GM18858 (cell line): Measurements from ENCODE around the gene MRS2.
"Not testable (repeated sequence)": the region's sequence is repeated elsewhere in the genome, so short reads cannot be mapped to it uniquely, and the experiment has no call there.

Experiments
- ATAC-seq: cut with Tn5 transposase; IDR thresholded peaks from one replicate; pipeline ENCODE4 v1.9.1; 2021; ENCODE audit not compliant: unreplicated experiment

The MRS2 gene, protein sequence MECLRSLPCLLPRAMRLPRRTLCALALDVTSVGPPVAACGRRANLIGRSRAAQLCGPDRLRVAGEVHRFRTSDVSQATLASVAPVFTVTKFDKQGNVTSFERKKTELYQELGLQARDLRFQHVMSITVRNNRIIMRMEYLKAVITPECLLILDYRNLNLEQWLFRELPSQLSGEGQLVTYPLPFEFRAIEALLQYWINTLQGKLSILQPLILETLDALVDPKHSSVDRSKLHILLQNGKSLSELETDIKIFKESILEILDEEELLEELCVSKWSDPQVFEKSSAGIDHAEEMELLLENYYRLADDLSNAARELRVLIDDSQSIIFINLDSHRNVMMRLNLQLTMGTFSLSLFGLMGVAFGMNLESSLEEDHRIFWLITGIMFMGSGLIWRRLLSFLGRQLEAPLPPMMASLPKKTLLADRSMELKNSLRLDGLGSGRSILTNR

DNA sequence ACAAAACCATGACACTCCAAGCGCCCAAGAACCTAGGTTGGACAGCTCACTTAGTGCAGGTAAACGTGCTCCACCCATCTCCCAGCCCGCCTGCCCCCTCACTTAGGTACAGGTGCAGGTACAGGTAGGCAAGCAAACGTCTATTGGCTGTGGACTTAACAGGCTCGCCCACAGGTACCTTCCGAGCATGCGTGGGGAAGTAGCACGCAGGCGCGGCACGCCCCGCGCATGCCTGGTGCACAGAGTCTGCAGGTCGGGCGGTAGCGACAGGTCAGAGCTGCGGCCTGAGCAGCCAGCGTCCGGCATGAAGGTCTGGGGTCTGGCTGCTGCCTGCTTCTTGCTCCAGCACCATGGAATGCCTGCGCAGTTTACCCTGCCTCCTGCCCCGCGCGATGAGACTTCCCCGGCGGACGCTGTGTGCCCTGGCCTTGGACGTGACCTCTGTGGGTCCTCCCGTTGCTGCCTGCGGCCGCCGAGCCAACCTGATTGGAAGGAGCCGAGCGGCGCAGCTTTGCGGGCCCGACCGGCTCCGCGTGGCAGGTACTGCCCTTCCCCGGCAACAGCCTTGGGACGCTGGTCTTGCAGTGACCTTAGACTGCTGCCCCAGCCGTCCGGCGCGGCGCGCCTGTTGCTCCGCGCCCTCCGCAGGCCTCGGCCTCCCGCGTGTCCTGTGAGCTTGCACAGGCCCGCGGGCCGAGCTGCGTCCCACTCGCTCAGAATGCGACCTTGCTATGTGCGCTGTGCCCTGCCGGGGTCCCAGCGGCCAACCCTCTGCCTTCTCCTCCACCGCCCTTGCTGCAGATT, at the start of gene MRS2:
TSS of gene MRS2 (plus strand) at position 240 of the 804 bp plus-strand sequence. CDS start at position 351, 111 bp downstream.
- peak; percentile 88 for ATAC-seq

DNA sequence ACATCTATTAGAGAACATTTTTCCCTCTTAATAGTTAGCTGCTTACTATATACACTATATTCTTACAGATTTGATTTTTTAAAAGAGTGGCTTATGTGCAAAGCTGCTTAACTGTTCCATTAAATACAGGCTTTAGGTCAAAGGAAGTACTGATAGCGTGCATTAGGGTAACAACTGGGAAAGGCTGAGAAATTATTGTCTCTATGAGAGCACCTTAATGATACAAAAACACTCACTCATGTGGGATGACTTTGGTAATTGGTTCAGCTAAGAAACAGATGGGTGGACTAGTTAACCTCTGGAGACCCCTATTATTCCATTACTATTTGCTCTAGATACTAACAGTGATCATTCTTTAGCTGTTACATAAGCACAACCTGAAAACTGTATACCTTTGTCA, 48.9 kb upstream of the MRS2 start:
- ATAC-seq, result no peak

DNA sequence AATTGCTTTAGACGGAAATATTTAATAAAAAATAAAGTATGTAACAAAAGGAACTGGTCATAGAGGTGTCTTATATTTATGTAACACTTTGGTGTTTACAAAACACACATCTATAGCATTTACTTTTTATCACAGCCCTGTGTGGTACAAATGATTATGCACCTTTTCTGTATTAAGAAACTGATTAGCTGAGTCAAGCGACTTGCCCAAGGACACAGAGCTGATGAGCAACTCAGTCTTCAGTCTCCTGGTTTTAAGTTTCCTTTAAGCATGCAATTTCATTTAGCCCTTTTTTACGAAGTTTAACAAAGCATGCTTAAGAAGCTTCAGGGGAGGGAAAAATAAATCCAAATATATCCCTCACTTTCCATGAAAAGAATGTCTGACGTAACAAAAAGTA, 47.3 kb upstream of the MRS2 start:
- ATAC-seq, result no peak

DNA sequence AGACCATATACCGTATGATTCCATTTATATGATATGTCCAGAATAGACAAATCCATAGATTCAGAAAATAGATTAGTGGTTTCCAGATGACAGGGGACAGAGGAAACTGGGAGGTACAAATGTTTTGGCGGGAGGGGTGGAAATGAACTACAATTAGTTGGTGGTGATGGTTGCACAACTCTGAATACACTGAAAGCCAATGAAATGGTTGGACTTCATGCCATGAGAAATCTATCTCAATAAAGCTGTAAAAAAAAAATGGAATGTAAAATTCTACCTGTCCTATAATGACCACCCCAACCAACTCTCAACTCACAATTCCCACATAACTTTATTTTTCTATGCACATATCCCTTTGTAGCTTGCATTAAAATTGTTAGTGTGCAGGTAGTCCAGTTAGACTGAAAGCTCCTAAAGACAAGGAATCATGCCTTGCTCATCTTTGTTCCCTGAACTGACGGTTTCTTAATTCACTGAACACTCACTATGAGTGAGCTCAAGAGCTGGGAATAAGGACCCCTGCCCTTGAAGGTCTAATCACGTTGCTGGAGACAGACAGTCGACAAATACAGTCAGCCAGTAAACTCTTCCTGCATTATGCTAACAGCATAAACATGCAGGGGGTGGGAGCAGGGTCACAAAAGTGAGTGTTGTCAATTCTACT, 46.3 kb upstream of the MRS2 start:
- ATAC-seq, result no peak

DNA sequence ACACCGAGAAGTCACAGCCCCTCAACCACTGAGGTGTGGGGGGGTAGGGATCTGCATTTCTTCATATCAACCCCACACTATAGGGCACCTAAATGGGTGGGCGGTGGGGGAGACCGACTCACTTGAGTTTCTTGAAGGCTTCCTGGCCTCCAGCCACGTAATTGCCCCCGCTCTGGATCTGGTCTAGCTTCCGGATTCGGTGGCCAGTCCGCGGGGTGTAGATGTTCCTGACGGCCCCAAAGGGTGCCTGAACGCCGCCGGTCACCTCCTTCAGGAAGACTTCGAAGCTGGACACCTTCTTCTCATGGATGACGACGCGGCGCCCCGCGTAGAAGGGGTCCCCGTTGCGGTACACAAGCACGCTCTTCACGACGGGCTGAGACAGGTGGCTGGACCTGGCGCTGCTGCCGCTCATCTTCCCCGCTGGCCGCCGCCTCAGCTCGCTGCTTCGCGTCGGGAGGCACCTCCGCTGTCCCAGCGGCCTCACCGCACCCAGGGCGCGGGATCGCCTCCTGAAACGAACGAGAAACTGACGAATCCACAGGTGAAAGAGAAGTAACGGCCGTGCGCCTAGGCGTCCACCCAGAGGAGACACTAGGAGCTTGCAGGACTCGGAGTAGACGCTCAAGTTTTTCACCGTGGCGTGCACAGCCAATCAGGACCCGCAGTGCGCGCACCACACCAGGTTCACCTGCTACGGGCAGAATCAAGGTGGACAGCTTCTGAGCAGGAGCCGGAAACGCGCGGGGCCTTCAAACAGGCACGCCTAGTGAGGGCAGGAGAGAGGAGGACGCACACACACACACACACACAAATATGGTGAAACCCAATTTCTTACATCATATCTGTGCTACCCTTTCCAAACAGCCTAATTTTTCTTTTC, 45.2 kb upstream of the MRS2 start, which contains the start of gene DCDC2:
TSS of gene DCDC2 (minus strand) at position 724 of the 883 bp plus-strand sequence. CDS start at position 415, 309 bp downstream.
- ATAC-seq, result no peak

DNA sequence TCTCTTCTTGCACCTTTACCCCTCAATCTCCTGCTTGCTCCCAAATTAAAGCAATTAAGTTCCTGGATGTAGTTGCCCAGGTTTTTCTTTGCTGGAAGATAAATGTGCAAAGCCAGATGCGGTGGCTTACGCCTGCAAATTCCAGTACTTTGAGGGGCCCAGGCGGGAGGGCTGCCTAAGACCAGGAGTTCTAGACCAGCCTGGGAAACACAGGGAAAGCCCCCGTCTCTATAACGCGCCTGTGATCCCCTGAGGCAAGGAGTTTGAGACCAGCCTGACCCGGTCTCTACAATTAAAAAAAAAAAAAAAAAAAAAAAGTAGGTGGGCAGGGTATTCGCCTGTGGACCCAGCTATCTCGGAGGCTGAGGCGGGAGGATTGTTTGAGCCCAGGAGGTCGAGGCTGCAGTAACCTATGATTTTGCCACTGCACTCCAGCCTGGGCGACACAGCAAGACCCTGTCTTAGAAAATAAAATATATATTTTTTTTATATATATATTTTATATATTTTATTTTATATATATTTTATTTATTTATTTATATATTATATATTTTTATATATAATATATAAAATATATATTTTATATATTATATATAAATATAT, 44.4 kb upstream of the MRS2 start:
- ATAC-seq, result no peak

DNA sequence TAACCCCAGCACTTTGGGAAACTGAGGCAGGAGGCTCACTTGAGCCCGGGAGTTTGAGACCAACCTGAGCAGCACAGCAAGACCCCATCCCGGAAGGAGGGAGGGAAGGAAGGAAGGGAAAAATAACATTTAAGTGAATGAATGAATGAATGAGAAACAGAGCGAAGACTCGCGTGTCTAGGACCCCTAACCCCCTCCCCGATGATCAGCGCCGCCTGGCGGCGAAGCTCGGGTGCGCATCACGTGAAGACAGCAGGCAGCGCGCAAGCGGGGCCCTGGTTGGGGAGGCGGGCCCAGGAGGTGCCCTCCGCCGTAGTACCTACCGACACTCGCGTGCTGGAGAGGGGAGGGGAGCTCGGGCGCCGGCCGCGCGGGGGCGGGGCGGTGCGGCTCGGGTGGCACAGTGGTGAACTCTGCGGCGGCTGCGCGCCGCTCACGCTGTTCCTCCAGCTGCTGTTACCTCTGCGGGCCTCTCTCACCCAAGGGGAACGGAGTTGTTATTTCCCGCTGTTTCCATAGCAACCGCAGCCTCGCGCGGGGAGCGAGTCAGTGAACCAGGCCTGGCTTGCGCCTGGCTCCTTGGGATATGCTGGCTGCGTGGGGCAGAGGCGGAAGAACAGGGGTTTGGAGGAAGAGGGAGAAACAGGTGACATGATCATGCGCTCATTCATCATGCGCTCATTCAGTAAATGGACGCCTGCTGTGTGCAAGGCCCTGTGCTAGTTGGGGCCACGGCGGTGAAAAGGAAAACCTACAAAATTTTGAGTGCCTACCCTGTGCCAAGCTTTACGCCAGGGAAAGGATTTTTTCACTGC, 42.9 kb upstream of the MRS2 start:
- peak; percentile 75 for ATAC-seq

DNA sequence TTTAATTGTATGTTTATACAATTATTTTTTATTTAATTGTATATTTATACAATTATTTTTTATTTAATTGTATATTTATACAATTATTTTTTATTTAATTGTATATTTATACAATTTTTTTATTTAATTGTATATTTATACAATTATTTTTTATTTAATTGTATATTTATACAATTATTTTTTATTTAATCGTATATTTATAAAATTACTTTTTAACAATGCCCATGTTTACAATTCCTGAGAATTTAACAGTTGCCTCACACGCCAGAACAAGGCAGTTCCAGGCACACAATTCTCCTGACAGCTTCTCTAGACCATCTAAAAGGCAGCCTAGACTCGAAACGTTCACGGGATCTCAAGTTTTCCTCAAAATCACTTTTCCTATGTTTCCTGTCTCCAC, 40.4 kb upstream of the MRS2 start:
- ATAC-seq, result not testable (repeated sequence)

DNA sequence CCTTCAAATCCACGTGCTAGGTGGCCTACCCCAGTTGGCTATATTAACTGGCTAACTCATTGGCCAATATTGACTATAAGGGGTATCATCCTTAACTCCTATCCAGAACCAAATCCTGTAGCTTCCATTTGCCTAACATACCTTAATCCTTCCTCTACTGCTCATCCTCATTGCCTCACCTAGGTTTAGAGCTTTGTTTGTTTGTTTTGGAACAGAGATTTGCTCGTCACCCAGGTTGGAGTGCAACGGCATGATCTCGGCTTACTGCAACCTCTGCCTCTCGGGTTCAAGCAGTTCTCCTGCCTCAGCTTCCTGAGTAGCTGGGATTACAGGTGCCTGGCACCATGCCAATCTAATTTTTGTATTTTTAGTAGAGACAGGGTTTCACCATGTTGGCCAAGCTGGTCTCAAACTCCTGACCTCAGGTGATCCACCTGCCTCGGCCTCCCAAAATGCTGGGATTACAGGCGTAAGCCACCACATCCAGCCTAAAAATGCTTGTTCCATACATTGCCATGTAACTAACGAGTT, 37.6 kb upstream of the MRS2 start:
- ATAC-seq, result not testable (repeated sequence)

DNA sequence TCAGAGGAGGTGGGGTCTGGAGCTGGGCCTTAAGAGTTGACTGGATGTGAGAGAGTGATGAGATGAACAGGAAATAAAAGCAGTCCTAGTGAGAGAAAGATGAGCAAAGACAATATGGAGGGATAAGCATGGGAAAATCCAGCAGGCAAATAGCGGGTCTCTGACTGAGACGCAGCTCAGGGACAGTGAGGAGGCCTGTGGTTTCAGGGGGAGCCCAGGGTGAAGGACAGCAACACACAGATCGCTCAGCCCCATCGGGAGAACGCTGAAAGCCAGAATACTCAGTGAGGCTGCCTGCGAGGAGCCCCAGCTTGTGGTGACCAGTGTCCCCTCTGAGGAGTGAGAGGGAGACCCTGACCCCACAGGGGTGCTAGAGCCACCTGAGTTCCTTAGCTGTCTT, 28.1 kb upstream of the MRS2 start:
- ATAC-seq, result no peak

DNA sequence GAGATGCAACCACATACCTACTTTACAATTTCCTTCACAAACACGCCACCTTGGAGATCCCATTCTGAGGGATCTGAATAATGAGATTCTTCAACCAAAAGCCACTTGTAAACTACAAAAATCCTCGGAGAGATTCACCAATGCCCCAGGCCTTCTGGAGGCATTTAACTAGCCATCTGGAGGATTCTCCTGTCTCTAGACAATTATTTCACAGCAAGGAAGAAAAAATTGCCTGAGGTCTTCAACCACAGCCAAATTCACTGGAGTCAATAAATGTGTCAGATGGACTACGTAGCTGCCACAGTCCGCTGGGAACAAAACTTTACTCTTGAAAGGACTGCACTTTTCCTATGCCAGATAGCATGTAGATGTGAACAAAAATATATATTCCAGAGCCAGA, 25.9 kb upstream of the MRS2 start:
- no peak for ATAC-seq

DNA sequence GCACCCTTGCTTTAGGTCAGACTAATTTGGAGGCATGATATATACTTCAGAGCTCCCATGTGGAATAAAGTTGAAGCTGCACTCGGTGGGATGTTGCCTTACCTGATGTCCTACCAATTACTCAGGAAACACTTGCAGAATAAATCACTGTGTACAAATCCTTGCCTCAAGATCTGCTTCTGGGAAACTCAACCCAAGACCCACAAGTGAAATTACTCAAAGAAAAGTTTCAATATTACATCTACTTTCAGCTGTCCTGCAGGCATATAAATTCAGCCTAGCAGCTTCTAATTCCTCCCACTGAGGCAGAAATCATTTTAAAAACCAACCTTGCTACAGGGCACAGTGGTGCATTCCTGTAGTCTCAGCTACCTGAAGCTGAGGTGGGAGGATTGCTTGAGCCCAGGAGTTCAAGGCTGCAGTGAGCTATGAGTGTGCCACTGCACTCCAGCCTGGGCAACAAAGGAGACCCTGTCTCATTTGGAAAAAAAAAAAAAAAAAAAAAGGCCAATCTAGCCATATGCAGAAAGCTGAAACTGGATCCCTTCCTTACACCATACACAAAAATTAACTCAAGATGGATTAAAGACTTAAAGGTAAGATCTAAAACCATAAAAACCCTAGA, 24.2 kb upstream of the MRS2 start:
- ATAC-seq, result no peak

DNA sequence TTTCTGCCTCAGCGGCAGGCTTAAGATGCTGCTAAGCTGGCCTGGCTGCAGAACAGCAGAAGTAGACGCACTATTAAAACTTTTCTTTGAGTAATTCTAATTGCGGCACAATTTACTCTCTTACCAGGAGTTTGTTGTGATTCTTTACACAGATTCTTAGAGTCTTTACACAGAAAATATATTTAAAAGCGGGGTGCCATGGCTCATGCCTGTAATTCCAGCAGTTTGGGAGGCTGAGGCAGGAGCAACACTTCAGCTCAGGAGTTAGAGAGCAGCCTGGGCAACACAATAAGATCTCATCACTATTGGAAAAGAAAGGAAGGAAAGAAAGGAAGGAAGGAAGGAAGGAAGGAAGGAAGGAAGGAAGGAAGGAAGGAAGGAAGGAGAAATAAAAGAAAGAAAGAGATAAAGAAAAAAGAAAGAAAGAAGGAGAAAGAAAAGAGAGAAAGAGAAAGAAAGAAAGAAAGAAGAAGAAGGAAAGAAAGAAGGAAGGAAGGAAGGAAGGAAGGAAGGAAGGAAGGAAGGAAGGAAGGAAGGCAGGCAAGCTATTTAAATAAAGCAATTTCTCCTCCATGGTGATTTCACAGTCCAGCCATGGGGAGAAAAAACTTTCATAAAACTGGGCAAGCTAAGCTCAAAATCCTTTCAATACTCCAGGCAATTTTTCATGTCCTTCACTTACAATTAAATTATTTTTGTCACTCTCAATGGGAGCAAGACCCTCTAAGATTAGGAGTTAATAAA, 21.1 kb upstream of the MRS2 start:
- no peak for ATAC-seq

DNA sequence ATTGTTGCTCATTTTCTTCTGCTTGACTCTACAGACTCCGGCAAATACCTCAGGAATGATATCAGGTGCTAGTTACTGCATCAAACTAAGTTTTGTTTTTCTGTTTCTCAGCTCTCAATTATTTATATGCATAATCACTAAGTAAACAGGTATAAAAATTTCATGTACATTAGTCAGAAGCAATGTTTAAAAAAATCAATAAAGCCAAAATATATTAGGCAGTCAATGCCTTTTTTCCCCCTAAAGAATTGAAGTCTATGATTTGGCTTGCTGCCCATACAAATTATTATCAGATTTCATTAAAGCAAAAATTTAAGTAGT, 20.6 kb upstream of the MRS2 start:
- no peak for ATAC-seq

DNA sequence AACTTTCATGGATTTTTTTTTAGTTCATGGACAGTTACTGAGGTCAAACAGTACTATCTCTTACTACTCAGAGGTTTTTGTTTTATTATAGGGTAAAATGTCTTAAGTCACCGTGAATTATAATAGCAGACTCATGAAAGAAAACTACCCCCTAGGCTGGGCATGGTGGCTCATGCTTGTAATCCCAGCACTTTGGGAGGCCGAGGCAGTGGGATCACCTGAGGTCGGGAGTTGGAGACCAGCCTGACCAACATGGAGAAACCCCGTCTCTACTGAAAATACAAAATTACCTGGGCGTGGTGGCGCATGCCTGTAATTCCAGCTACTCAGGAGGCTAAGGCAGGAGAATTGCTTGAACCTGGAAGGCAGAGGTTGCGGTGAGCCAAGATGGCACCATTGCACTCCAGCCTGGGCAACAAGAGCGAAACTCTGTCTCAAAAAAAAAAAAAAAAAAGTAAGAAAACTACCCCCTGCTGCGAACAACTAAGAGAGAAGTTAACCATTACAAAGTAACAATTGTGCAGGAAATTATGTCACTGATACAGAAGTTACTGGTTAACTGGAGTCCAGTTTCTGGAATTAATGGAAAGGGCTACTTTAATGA, 19.7 kb upstream of the MRS2 start:
- ATAC-seq, result not testable (repeated sequence)

DNA sequence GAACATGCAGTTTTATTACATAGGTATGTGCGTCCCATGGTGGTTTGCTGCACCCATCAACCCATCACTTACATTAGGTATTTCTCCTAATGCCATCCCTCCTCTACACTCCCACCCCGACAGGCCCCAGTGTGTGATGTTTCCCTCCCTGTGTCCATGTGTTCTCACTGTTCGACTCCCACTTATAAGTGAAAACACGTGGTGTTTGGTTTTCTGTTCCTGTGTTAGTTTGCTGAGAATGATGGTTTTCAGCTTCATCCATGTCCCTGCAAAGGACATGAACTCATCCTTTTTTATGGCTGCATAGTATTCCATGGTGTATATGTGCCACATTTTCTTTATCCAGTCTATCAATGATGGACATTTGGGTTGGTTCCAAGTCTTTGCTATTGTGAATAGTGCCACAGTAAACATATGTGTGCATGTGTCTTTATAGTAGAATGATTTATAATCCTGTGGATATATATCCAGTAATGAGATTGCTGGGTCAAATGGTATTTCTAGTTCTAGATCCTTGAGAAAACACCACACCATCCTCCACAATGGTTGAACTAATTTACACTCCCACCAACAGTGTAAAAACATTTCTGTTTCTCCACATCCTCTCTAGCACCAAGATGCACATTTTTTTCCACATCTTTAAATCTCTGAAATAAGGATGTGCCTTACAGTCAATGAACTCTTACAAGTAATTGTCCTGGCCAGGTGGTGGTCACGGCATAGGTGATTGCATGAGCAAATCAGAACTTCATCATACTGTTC, 18.2 kb upstream of the MRS2 start:
- ATAC-seq, result not testable (repeated sequence)
